Stomach (tissue), 9 donors: ENCODE data around the gene TTC34. TPM values are rescaled to one million over a fixed set of nuclear protein-coding genes. Genes with fewer than 3 reads are reported as not detected.

Source experiments
- DNase-seq, 2 donors: peaks; one replicate each; pipeline versions ENCODE4 v3.0.0 to v3.0.0-alpha.2; 2013 to 2019
- H3K27ac ChIP-seq, 5 donors: fragments of 200-600 bp in 4 of 5; sonication (generic) in 4 of 5; one replicate each; pipeline ENCODE4 v1.5.1; 2013 to 2019; ENCODE audit warnings: mild to moderate bottlenecking in 1 of 5, moderate library complexity in 1 of 5
- H3K27me3 ChIP-seq, 3 donors: fragments of 200-600 bp; sonication (generic); one replicate each; pipeline ENCODE4 v1.5.1; 2017 to 2019; ENCODE audit warnings: mixed run types in 1 of 3
- H3K36me3 ChIP-seq, 4 donors: fragments of 200-600 bp; sonication (generic); 1 replicate in 3 of 4; 2 replicates in 1 of 4; pipeline ENCODE4 v1.5.1; 2016 to 2019
- H3K4me1 ChIP-seq, 4 donors: fragments of 200-600 bp; sonication (generic); one replicate each; pipeline ENCODE4 v1.5.1; 2016 to 2019
- H3K4me3 ChIP-seq, 4 donors: fragments of 200-600 bp; sonication (generic) in 3 of 4; one replicate each; pipeline ENCODE4 v1.5.1; 2016 to 2019; ENCODE audit warnings: mild to moderate bottlenecking in 1 of 4
- H3K9me3 ChIP-seq, 4 donors: fragments of 200-600 bp; sonication (generic); one replicate each; pipeline ENCODE4 v1.5.1; 2016 to 2019
- EP300 ChIP-seq: sonication (generic); formaldehyde crosslinking; IDR thresholded peaks from one replicate; pipeline ENCODE4 v1.6.1; 2017; ENCODE audit warnings: antibody characterized with exemption
- POLR2A ChIP-seq, 4 donors: fragments of 450-650 bp; IDR thresholded peaks; one replicate each; pipeline ENCODE4 v1.6.1; 2016; ENCODE audit warnings: antibody characterized with exemption in 4 of 4, control low read depth in 2 of 4, mild to moderate bottlenecking in 1 of 4, moderate library complexity in 1 of 4
- POLR2AphosphoS5 ChIP-seq, 3 donors: sonication (generic); formaldehyde crosslinking; IDR thresholded peaks; one replicate each; pipeline ENCODE4 v1.6.1; 2016; ENCODE audit warnings: antibody characterized with exemption in 3 of 3
- WGBS, 5 donors: extraction: QIAGEN DNeasy Blood & Tissue Kit in 3 of 5; methylation state at CpG; one replicate each; pipeline versions ENCODE4 v1.1.5 to v1.1.7; 2013 to 2018; 5-methylcytosine and 5-hydroxymethylcytosine counted together
- intact Hi-C: fragments of 100-400 bp; cut with DNase I; formaldehyde crosslinking; loops from one replicate; pipeline ENCODE4 v1.15.1; 2023; ENCODE audit warnings: low total_unique reads
- polyA plus RNA-seq, 3 donors: library from polyadenylated mRNA; stranded (reverse); fragments of 200-250 nt; gene quantifications; one replicate each; pipeline ENCODE4 v1.2.3, GENCODE V29; 2013
- total RNA-seq, 5 donors: library from RNA; depleted of rRNA; stranded (reverse); fragments of >200 nt; gene quantifications; one replicate each; pipeline versions ENCODE4 v1.1.0 to v1.2.3, GENCODE V29; 2014 to 2016
- TF ChIP-seq, protein P1 (sequence below), 7 experiments: fragments of 450-650 bp in 4 of 7; fragments of 200-600 bp in 3 of 7; sonication (generic) in 3 of 7; IDR thresholded peaks; one replicate each; pipeline ENCODE4 v1.5.1; 2016 to 2019; ENCODE audit warnings: antibody characterized with exemption in 7 of 7, control low read depth in 2 of 7, mild to moderate bottlenecking in 1 of 7
- donor health status: healthy with polysubstance abuse.
- donor health status: Bipolar disorder and iron deficiency.
- donor health status: healthy.

The TTC34 gene
- total and polyA plus RNA-seq, 8 donors: 0.06 to 1.3 (median 0.33) TPM; not detected in 2

DNA sequence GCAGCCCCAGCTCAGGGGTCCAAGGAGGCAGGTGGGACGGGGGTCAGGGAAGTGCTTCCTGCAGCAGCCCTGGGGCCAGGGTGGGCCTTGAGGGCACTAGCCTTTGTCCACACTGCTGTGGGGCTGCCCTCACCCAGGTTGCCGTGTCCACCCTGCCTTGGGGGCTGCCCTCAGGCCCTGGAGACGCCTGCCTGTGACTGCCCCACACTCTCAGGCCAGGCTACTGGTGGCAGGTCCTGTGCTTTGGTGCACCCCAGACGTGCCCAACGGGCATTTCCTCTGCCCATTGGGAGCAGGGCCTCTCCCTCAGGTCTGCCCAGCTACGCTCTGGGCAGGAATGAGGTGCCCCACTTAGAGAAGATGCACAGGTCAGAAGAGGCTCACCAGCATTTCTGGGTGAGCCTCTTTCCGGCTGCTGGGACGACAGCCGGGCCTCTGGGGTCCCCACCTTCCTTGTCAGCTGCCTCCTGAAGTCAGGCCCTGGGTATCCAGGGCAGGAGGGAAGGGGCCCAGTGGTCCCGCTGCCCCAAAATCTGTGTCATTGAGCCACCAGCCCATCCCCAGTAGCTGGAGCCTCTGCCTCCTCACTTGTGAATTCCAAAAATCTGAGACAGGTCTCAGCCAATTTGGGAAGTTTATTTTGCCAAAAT lies 166.0 kb downstream of the TTC34 start:
- intact Hi-C loops: no loop called here
- WGBS, 5 donors: 76 to 100% (median 83%) methylated on average over 1 to 10 of the region's 10 CpGs
- TF ChIP-seq POLR2A (IDR thresholded peaks at IDR 0.05) (no peak), EP300 (no peak), POLR2AphosphoS5 (IDR thresholded peaks at IDR 0.05) (no peak)
- TF ChIP-seq, protein P1, sequence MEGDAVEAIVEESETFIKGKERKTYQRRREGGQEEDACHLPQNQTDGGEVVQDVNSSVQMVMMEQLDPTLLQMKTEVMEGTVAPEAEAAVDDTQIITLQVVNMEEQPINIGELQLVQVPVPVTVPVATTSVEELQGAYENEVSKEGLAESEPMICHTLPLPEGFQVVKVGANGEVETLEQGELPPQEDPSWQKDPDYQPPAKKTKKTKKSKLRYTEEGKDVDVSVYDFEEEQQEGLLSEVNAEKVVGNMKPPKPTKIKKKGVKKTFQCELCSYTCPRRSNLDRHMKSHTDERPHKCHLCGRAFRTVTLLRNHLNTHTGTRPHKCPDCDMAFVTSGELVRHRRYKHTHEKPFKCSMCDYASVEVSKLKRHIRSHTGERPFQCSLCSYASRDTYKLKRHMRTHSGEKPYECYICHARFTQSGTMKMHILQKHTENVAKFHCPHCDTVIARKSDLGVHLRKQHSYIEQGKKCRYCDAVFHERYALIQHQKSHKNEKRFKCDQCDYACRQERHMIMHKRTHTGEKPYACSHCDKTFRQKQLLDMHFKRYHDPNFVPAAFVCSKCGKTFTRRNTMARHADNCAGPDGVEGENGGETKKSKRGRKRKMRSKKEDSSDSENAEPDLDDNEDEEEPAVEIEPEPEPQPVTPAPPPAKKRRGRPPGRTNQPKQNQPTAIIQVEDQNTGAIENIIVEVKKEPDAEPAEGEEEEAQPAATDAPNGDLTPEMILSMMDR (IDR thresholded peaks at IDR 0.05): no peak
- Histone ChIP-seq H3K4me1 (peaks cover 0 to 8% (median under 1%) of the 10 kb centered on the region in 4 donors), H3K27ac (no peak overlapping the region), H3K27me3 (peaks cover 12 to 68% (median 29%) of the 10 kb centered on the region in 3 donors), H3K36me3 (no peaks in the 10 kb centered on the region), H3K9me3 (peaks cover 0 to 10% (median 9%) of the 10 kb centered on the region in 4 donors), H3K4me3 (no peak overlapping the region)
- DNase-seq: no peak

DNA sequence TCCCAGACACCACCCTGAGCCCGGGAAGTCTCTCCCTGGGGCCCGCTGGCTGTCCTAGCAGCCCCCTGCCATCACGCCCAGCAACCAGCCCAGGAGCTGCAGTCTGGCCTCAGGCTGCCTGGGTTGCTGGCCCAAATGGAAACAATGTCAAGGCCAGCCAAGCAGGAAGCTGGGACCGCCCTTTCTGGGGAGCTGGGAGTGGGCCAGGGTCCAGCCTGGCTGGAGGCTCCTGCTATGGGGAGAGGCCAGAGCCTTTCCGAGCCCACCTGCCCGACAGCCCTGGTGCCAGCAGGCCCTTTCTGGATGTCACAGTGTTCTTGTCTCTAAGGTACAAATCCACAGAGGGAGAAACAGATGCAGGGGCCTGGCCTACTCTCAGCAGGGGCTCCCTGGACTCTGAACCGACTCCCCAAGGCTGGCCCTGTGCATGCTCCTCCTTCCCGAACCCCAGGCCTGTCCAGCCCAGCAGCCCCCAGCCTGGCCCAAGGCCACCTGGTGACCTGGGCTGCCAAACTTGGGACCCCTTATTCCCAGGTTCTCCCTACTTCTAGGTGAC lies 167.5 kb downstream of the TTC34 start:
- DNase-seq: no peak
- H3K36me3 ChIP-seq: no peaks in the 10 kb centered on the region
- TF ChIP-seq POLR2A (IDR thresholded peaks at IDR 0.05) (no peak), POLR2AphosphoS5 (IDR thresholded peaks at IDR 0.05) (no peak), EP300 (no peak)
- TF ChIP-seq, protein P1 (IDR thresholded peaks at IDR 0.05): no peak
- peaks cover 0 to 11% (median 4%) of the 10 kb centered on the region in 4 donors for H3K4me1 ChIP-seq
- WGBS, 5 donors: 18 to 77% (median 63%) methylated on average over 2 to 8 of the region's 8 CpGs
- peaks cover 24 to 83% (median 44%) of the 10 kb centered on the region in 3 donors for H3K27me3 ChIP-seq
- peaks cover 0 to 10% (median 9%) of the 10 kb centered on the region in 4 donors for H3K9me3 ChIP-seq
- H3K27ac ChIP-seq: no peak overlapping the region
- H3K4me3 ChIP-seq: no peak overlapping the region
- intact Hi-C loops: no loop called here

DNA sequence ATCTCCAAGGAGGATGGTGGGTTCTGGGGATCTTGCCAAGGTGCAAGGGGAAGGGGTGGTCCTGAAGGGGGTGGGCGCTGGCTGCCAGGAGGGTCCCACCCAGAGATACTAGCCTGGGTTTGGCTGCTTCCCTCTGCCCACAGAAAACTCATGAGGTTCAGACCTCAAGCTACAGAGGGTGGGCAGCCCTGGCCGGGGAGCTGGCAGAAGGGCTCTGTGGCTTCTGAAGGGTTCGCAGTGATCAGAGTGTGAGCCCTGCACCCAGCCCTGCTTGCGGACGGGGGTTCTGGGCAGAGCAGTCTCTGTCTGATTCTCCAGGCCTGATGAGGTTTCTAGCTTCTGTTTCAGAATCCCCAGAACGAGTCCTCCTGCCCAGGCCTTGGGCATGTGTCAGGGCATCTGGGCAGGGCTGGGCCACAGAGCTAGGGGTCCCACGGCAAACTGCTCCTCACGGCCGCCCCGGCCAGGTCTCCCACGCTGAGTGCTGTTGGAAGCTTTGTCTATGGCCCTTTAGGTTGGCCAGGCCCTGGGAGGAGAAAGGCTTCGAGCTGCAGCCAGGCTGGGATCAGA lies 168.0 kb downstream of the TTC34 start:
- no peak for DNase-seq
- intact Hi-C loops: no loop called here
- Histone ChIP-seq H3K4me1 (peaks cover 0 to 16% (median 9%) of the 10 kb centered on the region in 4 donors), H3K4me3 (no peak overlapping the region), H3K36me3 (no peaks in the 10 kb centered on the region), H3K27me3 (peaks cover 27 to 89% (median 50%) of the 10 kb centered on the region in 3 donors), H3K27ac (no peak overlapping the region), H3K9me3 (peaks cover 0 to 10% (median 9%) of the 10 kb centered on the region in 4 donors)
- TF ChIP-seq POLR2A (IDR thresholded peaks at IDR 0.05): no peak
- TF ChIP-seq POLR2AphosphoS5 (IDR thresholded peaks at IDR 0.05): no peak
- TF ChIP-seq, protein P1 (IDR thresholded peaks at IDR 0.05): no peak
- WGBS, 5 donors: 54 to 86% (median 84%) methylated on average over 6 to 12 of the region's 12 CpGs

DNA sequence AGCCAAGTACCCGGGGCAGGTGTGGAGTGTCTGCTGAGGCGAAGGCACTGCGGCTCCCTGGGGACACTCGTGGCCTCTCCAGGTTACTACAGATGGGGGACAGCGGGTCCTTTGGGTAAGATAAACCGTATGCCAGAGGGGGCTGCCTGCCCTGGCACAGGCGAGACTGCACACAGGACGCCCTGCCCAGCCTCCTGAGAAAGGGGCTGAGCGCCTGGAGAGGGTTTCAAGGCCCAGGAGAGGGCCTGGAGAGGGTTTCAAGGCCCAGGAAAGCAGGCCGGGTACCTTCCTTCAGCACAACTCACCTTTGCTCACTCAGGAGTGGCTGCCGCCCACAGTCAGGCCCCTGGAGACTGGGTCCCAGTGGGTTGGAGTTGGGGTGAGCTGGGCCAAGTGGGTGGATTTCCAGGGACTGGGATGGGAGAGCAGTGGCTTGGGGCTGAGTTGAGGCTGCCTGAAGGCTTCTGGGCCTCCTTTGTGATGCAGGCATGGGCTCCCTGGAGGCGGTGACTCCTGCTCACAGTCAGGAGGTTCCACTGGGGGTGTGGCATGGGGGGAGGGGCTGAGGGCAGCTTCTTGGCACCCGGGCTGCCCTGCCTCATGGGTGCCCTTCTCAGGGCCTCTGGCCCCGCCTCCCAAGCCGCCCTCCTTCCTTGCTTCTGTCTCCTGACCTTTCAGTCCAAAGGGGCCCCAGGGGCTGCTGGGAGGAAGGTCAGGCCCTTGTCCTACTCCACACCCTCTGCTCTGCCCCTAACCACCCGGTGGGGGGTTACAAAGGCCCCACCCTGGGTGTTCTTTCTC lies 168.7 kb downstream of the TTC34 start, which contains the start of gene MMEL1:
Gene MMEL1 (minus strand): TSS at position 456 of the 801 bp plus-strand sequence. CDS start 3,532 bp downstream, outside the sequence.
- no peak within 1 kb of the TSS for H3K27ac ChIP-seq

More for the DNA sequence above, 168.7 kb downstream of the TTC34 start, which contains the start of gene MMEL1:
- peaks cover 0 to 10% (median 9%) of the 10 kb centered on the region in 4 donors for H3K9me3 ChIP-seq
- H3K36me3 ChIP-seq: no peaks in the 10 kb centered on the region
- DNase-seq: no peak
- intact Hi-C loops: no loop called here
- 32 to 75% (median 65%) methylated on average over 5 to 16 of the region's 16 CpGs for WGBS, 5 donors
- peaks cover 27 to 96% (median 56%) of the 10 kb centered on the region in 3 donors for H3K27me3 ChIP-seq
- H3K4me1 ChIP-seq: peaks cover 0 to 21% (median 15%) of the 10 kb centered on the region in 4 donors
- TF ChIP-seq EP300: no peak
- TF ChIP-seq, protein P1 (IDR thresholded peaks at IDR 0.05): no peak
- TF ChIP-seq POLR2AphosphoS5 (IDR thresholded peaks at IDR 0.05): no peak
- no peak for TF ChIP-seq POLR2A (IDR thresholded peaks at IDR 0.05)
- H3K4me3 ChIP-seq: no peak within 1 kb of the TSS
